IMR-90 (cell line): ENCODE measurements around the gene GCLC.

Experiments
- CTCF ChIP-seq: conservative IDR thresholded peaks from 2 replicates; pipeline ENCODE4 v1.5.1; 2012; ENCODE audit warnings: mild to moderate bottlenecking, low read depth, low read length, improper control_type of control experiment
- POLR2A ChIP-seq: IDR thresholded peaks from 2 replicates; pipeline ENCODE4 v1.6.1; 2012; ENCODE audit warnings: mild to moderate bottlenecking, low read depth, low read length
- USF2 ChIP-seq: fragments of 150-350 bp; IDR thresholded peaks from 2 replicates; pipeline ENCODE4 v1.6.1; 2017; ENCODE audit warnings: mild to moderate bottlenecking, antibody characterized with exemption, low read length, low read depth

- TF ChIP-seq CTCF, result no peak
- no peak for TF ChIP-seq POLR2A
- no peak for TF ChIP-seq USF2
Observed at GRCh38 chr6:53547166-53547810, 2.4 kb upstream of the GCLC start.
